GM19328 (cell line): ENCODE results near the gene AHNAK2.

Experiments
- ATAC-seq: cut with Tn5 transposase; IDR thresholded peaks from one replicate; pipeline ENCODE4 v1.9.1; 2021; ENCODE audit warnings: mild to moderate bottlenecking, moderate library complexity; ENCODE audit not compliant: unreplicated experiment

The AHNAK2 gene

DNA sequence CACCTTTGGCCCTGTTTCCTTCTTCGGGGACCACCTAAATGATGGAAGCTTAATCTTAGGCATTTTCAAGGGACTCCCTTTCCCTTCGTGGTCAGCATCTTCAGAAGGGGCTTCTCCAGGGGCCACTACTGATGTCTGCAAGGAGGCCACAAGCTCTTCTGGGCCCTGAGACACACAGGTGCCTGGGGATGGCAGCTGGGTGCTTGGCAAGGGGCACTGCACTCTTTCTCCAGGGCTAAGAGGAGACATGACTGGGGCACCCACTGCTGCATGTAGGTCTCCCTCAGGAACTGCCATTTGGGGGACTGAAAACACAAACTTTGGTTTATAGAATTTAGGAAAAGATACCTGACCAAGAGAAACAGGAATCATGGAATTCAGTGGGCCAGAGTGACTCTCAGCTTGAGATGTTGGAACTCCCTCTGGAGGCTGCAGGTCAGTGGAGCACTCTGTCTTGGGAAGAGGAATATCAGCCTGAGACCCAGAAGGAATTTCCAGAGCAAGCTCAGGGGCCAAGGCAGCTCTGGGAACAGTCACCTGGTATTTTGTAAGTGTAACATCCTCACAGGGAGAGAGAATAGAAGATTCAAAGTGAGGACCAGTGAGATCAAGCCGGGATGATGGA is 37.5 kb downstream of the AHNAK2 start:
- no peak for ATAC-seq

DNA sequence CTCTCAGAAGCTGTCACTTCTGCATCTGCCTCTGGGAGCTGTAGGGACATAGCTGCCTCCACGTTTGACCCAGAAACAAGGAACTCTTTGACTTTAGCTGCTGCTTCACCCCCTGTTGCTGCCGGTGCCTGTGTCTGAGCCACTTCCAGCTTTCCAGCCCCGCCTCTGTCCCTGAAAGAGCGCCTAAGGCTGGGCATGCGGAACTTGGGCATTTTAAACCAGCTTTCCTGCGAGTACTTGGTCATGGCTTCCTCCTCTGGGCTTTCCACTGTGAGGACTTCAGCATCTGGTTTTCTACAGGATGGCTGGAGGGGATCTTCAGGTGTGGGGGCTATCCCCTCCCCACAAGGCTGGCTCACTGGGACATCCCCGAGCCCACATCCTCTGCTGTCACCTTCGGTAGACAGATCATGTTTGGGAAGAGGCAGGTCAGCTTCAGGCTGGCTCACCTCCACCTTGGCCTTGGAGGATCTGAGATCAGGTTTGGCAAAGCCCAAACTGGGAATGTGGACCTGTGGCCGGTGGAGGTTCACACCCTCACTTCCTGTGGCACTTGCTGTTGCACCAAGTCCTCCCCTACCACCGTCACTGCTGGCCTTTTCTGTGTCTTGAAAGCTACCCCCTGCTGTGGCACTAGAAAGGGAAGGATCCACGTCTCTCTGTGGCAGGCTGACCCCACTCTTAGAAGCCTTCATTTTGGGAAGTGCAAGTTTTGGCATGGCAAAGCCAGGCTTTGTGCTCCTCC is 38.3 kb downstream of the AHNAK2 start:
- ATAC-seq: no peak

DNA sequence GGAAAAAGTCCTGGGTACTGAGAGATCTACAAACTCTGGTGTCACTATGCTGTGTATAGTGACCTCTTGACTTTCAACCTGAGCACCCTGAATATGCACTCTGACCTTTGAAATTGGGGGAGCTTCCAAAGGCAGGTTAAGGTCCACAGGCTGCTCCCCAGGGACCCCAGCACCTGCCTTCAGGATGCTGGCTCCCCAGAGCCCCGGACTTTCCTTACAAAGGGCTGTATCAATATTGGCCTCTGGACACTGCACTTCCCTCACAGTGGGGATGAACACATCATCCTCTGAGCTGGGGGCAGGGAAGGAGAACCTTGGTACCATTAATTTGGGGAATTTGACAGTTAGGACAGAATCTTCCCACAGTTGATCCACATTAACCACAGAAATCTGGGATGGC is 39.2 kb downstream of the AHNAK2 start:
- ATAC-seq: no peak

DNA sequence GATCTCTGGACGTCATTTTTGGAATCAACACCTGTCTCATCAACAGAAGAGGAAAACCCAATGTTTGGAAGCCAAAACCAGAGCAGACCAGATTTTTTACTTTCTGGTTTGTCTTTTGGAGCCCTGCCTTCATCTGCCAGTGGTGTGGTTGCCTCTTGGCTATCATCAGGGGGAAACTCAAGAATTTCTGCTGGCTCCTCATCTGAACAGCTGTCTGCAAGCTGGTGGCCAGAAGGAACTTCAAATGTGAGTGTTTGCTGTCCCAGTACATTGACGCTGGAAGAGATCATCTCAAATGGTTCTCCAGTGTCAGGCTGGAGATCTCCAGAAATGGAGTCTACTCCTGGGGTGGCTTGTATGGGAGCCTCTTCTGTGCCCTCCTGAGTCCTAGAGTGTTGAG is 39.7 kb downstream of the AHNAK2 start:
- no peak for ATAC-seq

DNA sequence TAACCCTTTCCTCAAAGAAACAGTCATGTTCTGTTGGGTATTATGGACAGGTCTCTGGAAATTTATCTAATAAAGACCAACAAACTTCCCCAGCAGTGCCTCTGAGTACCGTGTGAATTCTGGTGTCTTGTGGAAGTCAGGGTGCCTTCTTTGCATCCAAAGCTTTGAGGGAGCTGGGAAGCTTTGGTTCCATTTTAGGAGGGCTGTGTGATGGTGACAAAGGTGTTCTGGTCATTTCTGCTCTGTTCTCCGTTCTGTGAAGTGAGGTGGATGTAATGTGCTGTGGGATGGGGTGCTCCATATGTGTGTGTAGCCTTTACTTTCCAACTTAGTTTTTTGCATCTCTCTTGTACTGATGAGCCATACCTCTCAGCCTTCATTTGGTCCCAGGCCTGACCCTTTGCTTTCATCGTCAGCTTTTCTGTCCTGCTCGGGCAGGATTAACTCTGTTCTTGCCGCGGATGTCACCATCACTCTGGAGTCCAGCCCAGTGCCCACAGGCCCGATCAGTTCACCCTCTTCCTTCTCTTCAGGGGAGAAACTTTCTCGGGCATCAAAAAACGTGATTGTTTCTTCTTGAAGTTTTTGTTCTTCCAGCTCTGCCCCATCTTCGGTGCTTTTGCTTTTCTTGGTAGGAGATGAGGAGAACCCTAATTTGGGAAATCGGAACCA is 40.3 kb downstream of the AHNAK2 start:
- no peak for ATAC-seq

DNA sequence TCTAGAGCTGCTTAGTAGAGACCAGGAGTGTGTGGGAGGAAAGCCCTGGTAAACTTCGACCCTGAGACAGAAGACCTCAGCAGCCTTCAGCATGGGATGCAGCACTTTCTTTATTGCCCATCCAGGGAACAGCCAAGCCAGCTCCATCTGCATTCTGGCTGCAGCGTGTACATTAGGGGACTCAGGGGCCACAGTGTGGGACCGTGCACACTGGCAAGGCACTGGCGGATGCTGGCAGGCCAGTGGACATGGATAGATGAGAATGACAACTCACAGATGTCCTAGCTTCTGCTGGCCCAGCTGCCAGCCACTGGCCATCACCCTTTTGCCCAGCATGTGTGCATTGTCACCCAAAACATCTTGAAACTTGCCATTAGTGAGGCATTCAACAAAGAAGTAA is 41.0 kb downstream of the AHNAK2 start:
- ATAC-seq: no peak

DNA sequence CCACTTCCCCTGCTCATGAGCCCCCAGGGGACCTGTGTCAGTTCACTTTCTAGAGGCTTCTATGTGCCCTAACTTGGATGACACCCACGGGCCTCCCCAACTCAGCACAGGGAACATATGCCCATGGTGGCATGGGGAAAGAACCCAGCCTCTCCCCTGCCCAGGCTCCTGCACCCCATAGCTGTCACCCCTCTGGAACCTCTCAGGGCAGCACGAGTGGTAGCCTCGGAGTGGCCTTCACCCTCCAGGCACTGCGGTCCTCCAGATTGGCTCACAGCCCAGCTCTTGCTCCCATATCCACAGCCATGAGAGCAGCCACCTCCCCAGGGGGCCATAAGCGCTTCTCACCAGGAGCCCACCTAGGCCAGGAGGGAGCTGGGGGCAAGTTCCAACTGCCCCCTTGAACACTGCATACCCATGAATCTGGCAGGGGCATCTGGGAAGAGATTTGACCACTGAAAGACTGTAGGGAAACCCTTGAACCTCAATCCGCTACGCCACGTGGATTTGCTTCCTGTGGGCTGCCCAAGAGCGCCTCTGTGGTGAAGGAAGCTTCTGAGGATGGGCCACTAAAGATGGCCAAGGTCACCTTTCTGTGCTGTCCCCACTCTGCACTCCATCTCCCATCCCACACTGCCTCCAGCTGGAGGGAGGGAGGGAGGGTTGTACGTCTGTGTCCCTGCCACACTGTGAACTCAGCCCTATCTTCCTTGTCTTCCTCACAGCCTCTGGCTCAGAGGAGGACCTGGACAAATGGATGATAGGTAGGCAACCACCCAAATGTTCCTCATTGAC is 41.6 kb downstream of the AHNAK2 start:
- no peak for ATAC-seq

DNA sequence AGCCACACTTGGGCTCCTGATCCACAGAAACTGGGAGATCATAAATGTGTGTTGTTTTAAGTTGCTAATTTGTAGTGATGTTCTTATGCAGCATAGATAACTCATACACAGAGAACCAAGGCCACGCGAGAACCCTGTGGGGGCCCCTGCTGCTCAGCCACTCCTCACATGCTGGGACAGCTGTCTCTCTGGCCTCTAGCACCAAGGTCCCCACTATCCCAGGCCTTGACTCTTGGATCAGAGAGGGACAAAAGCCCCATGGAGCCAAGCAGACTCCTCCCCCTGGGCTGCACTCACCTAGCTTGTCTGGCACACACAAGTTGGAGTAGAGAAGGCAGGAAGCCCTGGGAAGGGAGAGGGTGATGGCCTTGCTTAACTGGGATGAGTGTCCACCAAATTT is 42.2 kb downstream of the AHNAK2 start:
- ATAC-seq: no peak

DNA sequence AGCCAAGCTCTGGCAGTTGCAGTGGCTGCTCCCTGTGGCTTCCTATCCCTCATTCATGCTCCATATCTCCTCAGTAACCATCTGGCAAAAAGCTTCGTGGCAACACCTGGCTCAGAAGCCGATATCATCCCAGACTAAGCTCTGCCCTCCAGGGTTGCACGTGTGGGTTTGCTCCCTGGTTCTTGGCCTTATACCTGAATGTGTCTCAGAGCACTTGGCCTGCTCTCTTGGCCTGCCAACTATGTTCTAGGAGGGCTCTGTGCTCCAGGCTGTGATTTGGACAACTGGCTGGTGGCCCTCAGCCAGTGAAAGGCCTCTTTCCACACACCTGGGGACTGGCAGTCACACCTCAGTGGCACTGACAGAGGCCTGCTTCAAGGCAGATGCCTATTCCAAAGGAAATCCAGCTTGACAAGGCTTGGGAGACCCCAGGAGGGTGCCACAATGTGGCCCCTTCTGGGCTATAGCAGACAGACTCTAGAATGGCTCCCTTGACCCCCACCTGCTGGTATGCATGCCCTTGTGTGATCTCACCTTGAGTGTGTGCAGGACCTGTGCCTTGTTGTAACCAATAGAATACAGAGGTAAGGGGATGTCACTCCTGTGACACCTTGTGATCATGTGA is 43.0 kb downstream of the AHNAK2 start:
- no peak for ATAC-seq

DNA sequence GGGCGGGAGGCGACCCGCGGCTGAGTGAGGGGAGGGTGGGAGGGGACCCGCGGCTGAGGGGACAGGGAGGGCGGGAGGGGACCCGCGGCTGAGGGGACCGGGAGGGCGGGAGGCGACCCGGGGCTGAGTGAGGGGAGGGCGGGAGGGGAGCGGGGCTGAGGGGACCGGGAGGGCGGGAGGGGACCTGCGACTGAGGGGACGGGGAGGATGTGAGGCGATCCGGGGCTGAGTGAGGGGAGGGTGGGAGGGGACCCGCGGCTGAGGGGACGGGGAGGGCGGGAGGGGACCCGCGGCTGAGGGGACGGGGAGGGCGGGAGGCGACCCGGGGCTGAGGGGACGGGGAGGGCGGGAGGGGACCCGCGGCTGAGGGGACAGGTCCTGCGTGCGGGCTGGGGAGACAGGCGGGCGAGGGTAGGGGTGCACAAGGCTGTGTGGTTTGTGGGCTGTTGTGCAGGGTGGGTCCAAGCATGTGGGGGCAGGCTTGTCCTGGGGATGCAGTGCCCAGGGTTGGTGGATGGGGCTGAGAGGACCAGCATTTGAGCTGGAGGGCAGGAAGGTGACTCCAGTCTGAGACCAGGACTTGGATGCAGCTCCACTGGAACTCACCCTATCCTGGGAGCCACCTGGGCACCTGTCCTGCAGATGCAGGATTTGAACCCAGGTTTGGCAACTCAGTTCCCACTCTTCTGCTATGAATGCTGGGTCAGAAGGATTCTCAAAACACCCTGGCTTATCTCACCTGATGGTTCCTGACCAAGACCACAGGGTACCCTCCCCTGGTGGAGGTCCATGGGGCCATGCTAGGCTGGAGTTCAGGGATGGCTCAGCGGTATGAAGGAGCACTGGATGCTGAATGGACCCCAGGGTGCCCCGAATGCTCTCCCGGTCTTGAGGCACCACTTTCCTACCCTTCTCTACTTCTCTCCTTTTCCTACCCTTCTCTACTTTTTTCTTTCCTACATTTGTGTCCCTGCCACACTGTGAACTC is 44.1 kb downstream of the AHNAK2 start:
- no peak for ATAC-seq

DNA sequence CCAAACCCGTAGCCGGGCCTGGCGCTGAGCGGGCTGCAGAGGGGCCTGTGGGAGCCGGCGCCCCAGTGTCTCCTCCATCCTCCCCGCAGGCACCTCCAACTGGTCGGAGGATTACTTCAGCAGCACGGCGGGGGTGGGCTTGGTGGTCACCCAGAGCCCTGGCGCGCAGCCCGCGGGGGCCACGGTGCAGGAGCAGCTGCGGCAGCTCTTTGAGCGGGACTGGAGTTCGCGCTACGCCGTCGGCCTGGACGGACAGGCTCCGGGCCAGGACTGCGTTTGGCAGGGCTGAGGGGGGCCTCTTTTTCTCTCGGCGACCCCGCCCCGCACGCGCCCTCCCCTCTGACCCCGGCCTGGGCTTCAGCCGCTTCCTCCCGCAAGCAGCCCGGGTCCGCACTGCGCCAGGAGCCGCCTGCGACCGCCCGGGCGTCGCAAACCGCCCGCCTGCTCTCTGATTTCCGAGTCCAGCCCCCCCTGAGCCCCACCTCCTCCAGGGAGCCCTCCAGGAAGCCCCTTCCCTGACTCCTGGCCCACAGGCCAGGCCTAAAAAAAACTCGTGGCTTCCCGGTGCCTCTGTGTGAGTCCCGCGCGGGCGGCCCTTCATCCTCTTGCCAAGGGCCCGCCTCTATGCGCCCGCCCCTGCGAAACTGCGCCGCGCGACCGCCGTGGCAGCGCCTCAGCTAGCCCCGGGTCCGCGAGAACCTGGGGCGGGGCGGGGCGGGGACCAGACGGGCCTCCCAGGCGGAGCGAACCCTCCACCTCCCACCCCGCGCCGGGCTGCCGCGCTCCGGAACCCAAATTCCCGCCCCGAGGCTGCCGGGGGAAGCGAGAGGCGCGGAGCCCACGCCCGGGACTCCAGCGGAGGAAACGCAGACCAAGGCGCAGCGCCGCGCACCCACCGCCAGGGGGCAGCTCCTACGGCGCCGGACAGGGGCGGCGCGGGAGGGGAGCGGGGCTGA is 45.2 kb downstream of the AHNAK2 start:
- no peak for ATAC-seq

DNA sequence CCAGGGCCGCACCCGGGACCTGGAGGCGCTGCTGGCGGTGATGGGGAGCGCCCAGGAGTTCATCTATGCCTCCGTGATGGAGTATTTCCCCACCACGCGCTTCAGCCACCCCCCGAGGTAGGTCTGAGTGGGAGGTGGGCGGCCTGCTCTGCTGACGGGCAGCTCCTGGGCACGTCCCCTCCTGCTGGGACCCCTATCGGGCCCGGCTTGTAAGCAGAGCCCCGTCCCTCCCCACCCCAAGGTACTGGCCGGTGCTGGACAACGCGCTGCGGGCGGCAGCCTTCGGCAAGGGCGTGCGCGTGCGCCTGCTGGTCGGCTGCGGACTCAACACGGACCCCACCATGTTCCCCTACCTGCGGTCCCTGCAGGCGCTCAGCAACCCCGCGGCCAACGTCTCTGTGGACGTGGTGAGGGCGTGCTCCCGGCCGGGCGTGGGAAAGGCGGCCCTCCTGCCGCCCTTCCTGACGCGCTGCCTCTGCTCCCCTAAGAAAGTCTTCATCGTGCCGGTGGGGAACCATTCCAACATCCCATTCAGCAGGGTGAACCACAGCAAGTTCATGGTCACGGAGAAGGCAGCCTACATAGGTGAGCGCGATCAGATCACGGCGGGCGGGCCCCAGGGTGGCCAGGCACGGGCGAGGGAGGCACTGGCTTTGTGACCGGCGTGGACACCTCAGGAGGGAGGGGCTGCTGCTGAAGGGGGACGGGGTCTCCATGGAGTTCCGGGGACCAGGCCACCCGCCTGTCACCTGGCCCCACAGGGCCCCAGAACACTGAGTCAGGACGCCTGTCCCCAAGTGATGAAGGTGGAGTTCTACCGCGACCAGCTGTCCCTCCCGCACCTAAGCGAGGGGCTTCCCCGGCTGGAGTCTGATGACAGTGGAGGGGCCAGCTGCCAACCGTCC is 46.2 kb downstream of the AHNAK2 start:
- no peak for ATAC-seq

DNA sequence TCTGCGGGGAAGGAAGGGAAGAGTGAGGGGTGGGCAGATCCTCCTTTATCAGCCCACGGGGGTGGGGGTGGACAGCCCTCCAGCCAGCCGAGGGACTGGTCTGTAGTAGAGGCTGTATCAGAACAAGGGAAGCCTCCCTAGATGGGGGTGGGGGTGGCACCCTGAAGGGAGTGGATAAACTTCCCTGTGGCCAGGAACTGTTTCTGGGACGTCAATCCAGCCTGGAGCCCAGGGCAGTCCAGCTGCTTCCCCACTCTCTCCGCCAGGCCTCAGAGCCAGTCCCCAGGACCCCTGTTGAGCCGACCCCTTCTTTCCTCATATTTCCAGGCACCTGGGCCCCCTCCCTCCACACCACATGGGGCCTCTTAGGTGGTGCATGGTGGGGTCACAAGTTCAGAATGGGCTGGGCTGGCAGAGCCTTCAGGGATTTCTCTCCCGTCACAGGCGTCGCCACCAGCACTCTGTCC is 46.8 kb downstream of the AHNAK2 start:
- no peak for ATAC-seq

DNA sequence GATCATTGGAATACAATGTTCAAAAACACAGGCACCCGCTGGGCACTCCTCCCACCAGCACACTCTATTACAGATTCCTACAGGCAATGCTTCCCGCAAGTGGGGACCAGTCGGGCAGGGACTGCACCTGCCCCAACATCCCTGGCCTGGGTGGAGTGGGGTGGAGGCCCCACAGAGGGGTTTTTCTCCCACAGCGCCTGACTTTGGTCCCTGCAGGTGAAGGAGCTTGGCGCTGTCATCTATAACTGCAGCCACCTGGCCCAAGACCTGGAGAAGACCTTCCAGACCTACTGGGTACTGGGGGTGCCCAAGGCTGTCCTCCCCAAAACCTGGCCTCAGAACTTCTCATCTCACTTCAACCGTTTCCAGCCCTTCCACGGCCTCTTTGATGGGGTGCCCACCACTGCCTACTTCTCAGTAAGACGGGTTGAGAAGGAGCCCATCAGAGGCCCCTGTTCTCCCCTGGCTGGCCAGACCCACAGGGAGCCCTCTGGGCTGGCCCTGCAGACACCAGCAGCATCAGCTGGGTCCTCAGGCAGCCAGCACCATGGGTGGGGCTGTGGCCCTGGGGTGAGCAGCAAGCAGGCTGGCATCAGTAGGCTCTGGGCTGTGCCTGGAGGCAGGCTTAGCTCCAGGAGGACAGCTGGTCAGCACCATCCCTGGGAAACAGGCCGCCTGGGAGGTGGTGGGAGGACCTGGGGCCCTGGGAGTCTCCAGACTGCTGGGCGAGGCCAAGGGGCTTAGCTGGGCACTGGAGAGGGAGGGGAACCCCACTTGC is 47.5 kb downstream of the AHNAK2 start:
- no peak for ATAC-seq

DNA sequence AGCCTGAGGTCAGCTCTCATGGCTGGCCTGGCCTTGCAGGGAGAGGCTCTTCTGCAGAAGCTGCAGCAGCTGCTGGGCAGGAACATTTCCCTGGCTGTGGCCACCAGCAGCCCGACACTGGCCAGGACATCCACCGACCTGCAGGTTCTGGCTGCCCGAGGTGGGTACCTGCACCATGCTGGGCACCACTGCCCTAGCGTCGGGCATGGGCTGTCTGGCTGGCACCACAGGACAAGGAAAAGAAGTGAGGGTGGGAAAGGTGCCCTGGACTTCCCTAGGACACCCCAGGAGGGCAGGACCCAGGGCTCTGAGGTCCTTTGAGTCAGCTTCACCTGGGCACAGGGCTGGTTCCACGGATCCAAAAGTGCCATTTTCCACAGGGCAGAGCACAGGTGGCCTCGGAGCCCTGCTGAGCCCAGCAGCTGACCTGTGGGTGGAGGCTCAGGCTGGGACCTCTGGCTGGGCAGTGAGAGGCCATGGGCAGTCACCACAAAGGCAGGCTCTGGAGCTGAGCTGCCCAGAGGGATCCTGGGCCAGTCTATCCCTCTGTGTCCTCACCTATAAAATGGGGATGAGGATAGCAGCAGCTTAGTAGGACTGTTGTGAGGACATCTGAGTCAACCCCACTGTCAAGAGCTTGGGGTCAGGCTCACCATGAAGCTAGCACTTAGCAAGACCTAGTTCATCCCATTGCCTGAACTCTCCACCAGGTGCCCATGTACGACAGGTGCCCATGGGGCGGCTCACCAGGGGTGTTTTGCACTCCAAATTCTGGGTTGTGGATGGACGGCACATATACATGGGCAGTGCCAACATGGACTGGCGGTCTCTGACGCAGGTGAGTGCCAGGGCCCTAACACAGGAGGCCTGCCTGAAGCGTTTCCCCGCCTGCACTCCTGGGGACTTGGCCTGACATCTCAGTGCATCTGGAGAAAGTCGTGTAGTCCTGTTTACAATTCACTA is 48.6 kb downstream of the AHNAK2 start:
- ATAC-seq: no peak
